ENCODE data around the gene USP21. TPM values are rescaled to one million over a fixed set of nuclear protein-coding genes. Genes with fewer than 3 reads are reported as not detected.

Gene USP21
- total and polyA plus RNA-seq, 4 experiments from 2014 or later, result 15.5 to 63.6 (median 46.3) TPM

DNA sequence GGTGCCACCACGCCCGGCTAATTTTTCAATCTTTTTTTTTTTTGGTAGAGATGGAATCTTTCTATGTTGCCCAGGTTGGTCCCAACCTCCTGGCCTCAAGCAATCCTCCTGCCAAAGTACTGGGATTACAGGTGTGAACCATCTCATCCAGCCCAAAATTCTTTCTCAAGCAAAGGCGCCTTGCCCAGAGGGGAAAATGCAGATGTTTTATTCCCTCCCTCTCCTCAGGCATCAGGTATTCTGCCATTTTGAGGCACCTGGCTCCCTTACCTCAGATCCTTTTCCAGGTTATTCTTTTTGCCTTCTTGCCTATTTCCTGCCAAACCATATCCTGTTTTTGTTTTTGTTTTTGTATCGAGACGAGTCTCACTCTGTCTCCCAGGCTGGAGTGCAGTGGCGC is 29.1 kb downstream of the USP21 start:
- intact Hi-C loops (cut with micrococcal nuclease), result loop anchor here (5.0 kb wide), 1 partner anchor 36 kb away; the partner anchor contains the start of gene UFC1
- H3K27me3 Mint-ChIP-seq, result no peaks in the 10 kb centered on the region
- Histone ChIP-seq H3K4me1 (ENCODE audit: insufficient read depth, low read length) (peaks cover 89% of the 10 kb centered on the region), H3K36me3 (ENCODE audit: insufficient read depth, low read length) (no peaks in the 10 kb centered on the region), H3K4me3 (ENCODE audit: low read length in 2 of 2) (no peak overlapping the region), H3K27ac (ENCODE audit: low read depth, low read length) (no peak overlapping the region), H3K9me3 (ENCODE audit: control insufficient read depth in 1 of 2, low read length in 2 of 2) (no peaks in the 10 kb centered on the region), H3K27me3 (ENCODE audit: insufficient read depth, low read length) (no peaks in the 10 kb centered on the region)
- H3K4me3 Mint-ChIP-seq, result peak overlapping the region in 5 of 8 donors; percentile 41 to 66 (median 60)
- no peak for DNase-seq
- H3K9me3 Mint-ChIP-seq, result no peaks in the 10 kb centered on the region
- peaks cover 47 to 77% (median 65%) of the 10 kb centered on the region in 4 donors for H3K4me1 Mint-ChIP-seq
- POLR2A ChIA-PET (ENCODE audit: partially characterized antibody), result interaction anchor here (1.8 to 10.4 kb wide), 3 partner anchors 12 to 23 kb away, joined by 6 to 134 read pairs (median 14); partner anchors contain the start of genes ADAMTS4, NDUFS2 and PPOX
- CTCF ChIA-PET (ENCODE audit: partially characterized antibody), result interaction anchor here (1.2 to 10.9 kb wide), 2 partner anchors 22 to 37 kb away, joined by 4 to 115 read pairs; partner anchors contain the start of genes PPOX and TOMM40L
- H3K36me3 Mint-ChIP-seq, result peaks cover 0 to 2% of the 10 kb centered on the region in 2 donors
- H3K27ac Mint-ChIP-seq, result peak overlapping the region in 6 of 7 donors; percentile 36 to 89 (median 84)

DNA sequence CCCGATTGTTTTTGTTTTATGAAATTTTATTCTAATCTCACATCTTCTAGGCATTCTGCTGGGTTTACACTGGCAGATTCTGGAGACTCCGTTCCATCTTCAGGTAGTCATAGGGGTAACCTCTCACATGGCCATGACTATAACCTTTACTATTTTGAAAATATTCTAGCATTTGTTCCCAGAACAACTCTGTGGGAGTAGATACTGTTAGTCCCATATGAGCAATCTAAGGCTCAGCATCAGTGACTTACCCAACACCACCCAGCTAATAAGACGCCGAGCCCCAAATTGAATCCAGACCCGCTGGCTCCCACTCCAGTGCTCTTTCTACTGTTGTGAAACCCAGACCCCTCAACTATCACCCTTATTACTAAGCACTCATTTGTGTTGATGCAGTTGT is 29.7 kb downstream of the USP21 start:
- Mint-ChIP-seq H3K4me1 (peaks cover 41 to 71% (median 60%) of the 10 kb centered on the region in 4 donors), H3K27me3 (no peaks in the 10 kb centered on the region), H3K9me3 (no peaks in the 10 kb centered on the region), H3K27ac (peak overlapping the region in 5 of 7 donors; percentile 35 to 84 (median 72)), H3K4me3 (peak overlapping the region in 2 of 8 donors; percentile 26 to 30), H3K36me3 (peaks cover 0 to 2% of the 10 kb centered on the region in 2 donors)
- Histone ChIP-seq H3K27me3 (ENCODE audit: insufficient read depth, low read length) (no peaks in the 10 kb centered on the region), H3K9me3 (ENCODE audit: control insufficient read depth in 1 of 2, low read length in 2 of 2) (no peaks in the 10 kb centered on the region), H3K4me3 (ENCODE audit: low read length in 2 of 2) (no peak overlapping the region), H3K36me3 (ENCODE audit: insufficient read depth, low read length) (no peaks in the 10 kb centered on the region), H3K4me1 (ENCODE audit: insufficient read depth, low read length) (peaks cover 83% of the 10 kb centered on the region), H3K27ac (ENCODE audit: low read depth, low read length) (no peak overlapping the region)
- intact Hi-C loops (cut with micrococcal nuclease), result loop anchor here (5.0 kb wide), 1 partner anchor 37 kb away; the partner anchor contains the start of gene UFC1
- DNase-seq, result no peak
- POLR2A ChIA-PET (ENCODE audit: partially characterized antibody), result interaction anchor here (1.8 to 10.4 kb wide), 4 partner anchors 7 to 23 kb away, joined by 6 to 134 read pairs (median 55); partner anchors contain the start of genes ADAMTS4, NDUFS2 and PPOX
- CTCF ChIA-PET (ENCODE audit: partially characterized antibody), result interaction anchor here (10.9 kb wide), 1 partner anchor 23 kb away, joined by 115 read pairs; the partner anchor contains the start of gene PPOX

DNA sequence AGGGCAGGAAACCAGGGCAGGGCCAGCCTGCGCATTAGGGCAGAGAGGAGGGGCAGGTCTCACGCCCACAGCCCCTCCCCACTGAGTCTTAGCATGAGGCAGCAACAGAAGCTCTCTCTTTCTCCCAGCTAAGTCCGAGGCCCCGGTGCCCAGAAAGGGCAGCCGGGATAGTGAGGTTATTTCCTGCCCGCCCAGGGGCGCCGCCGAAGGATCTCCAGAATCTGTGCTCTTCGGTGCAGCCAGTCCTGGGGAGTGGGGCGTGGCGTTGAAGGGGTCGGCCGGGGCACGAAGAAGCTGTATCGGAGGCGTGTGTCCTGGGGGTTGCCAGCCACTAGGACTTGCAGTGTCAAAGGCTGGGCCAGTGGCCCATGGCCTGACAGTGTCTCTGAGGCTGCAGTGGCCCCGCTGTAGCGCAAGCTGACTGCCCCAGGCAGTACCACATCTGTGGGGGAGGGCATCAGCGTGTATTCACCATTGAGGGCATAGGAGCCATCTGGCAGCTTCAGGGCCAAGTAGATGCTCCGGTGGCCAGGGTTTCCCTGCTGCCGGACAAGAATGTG is 31.7 kb downstream of the USP21 start:
- no peaks in the 10 kb centered on the region for H3K36me3 ChIP-seq (ENCODE audit: insufficient read depth, low read length)
- H3K9me3 ChIP-seq (ENCODE audit: control insufficient read depth in 1 of 2, low read length in 2 of 2), result no peaks in the 10 kb centered on the region
- Mint-ChIP-seq H3K4me1 (peaks cover 33 to 60% (median 48%) of the 10 kb centered on the region in 4 donors), H3K27ac (peak overlapping the region in 4 of 7 donors; percentile 32 to 85 (median 48)), H3K36me3 (peaks cover 0 to 2% of the 10 kb centered on the region in 2 donors), H3K9me3 (no peaks in the 10 kb centered on the region), H3K27me3 (no peaks in the 10 kb centered on the region), H3K4me3 (peak overlapping the region in 1 of 8 donors; percentile 17)
- POLR2A ChIA-PET (ENCODE audit: partially characterized antibody), result interaction anchor here (0.6 to 10.4 kb wide), 9 partner anchors 9 to 198 kb away, joined by 3 to 134 read pairs (median 16); partner anchors contain the start of genes ADAMTS4, B4GALT3, NDUFS2 and PPOX
- intact Hi-C loops (cut with micrococcal nuclease), result no loop called here
- CTCF ChIA-PET (ENCODE audit: partially characterized antibody), result interaction anchor here (1.2 to 10.9 kb wide), 19 partner anchors 10 to 194 kb away, joined by 3 to 131 read pairs (median 12); partner anchors contain the start of genes APOA2, B4GALT3, NDUFS2 and PPOX
- H3K27ac ChIP-seq (ENCODE audit: low read depth, low read length), result no peak overlapping the region
- H3K4me3 ChIP-seq (ENCODE audit: low read length in 2 of 2), result no peak overlapping the region
- DNase-seq, result no peak
- H3K27me3 ChIP-seq (ENCODE audit: insufficient read depth, low read length), result no peaks in the 10 kb centered on the region
- peaks cover 64% of the 10 kb centered on the region for H3K4me1 ChIP-seq (ENCODE audit: insufficient read depth, low read length)

DNA sequence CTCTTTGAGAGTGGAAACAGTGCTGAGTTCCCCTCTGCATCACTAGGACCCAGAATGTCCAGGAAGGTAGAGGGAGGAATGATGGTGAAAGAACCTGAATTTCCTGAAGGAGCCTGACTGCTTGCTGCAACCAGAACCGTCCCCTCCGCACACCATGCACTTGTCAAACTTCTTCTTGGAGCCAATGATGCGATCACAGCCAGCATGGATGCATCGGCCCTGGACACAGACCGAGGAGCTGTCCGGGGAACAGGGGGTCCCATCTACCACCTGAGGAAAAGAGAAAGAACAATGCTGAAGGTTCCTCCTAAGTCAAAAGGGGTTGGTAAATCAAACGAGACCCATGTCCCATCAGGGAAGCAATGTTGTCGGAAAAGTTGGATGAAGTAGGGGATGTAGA is 32.7 kb downstream of the USP21 start:
- no peaks in the 10 kb centered on the region for H3K27me3 ChIP-seq (ENCODE audit: insufficient read depth, low read length)
- no peaks in the 10 kb centered on the region for H3K9me3 ChIP-seq (ENCODE audit: control insufficient read depth in 1 of 2, low read length in 2 of 2)
- CTCF ChIA-PET (ENCODE audit: partially characterized antibody), result interaction anchor here (0.9 to 10.9 kb wide), 20 partner anchors 11 to 193 kb away, joined by 3 to 131 read pairs (median 11); partner anchors contain the start of genes APOA2, B4GALT3, NDUFS2 and PPOX
- intact Hi-C loops (cut with micrococcal nuclease), result loop anchor here (1.0 kb wide), 4 partner anchors 10 to 190 kb away; no protein-coding TSS in a partner anchor
- no peak overlapping the region for H3K4me3 Mint-ChIP-seq
- H3K27me3 Mint-ChIP-seq, result no peaks in the 10 kb centered on the region
- no peak overlapping the region for H3K4me3 ChIP-seq (ENCODE audit: low read length in 2 of 2)
- H3K4me1 Mint-ChIP-seq, result peaks cover 29 to 51% (median 40%) of the 10 kb centered on the region in 4 donors
- H3K27ac Mint-ChIP-seq, result peak overlapping the region in 4 of 7 donors; percentile 12 to 64 (median 41)
- no peak for DNase-seq
- POLR2A ChIA-PET (ENCODE audit: partially characterized antibody), result interaction anchor here (1.2 to 10.4 kb wide), 11 partner anchors 9 to 197 kb away, joined by 3 to 134 read pairs (median 7); partner anchors contain the start of genes ADAMTS4, B4GALT3, NDUFS2 and PPOX
- no peaks in the 10 kb centered on the region for H3K9me3 Mint-ChIP-seq
- no peak overlapping the region for H3K27ac ChIP-seq (ENCODE audit: low read depth, low read length)
- H3K36me3 Mint-ChIP-seq, result peaks cover 0 to 2% of the 10 kb centered on the region in 2 donors
- peaks cover 55% of the 10 kb centered on the region for H3K4me1 ChIP-seq (ENCODE audit: insufficient read depth, low read length)
- no peaks in the 10 kb centered on the region for H3K36me3 ChIP-seq (ENCODE audit: insufficient read depth, low read length)

DNA sequence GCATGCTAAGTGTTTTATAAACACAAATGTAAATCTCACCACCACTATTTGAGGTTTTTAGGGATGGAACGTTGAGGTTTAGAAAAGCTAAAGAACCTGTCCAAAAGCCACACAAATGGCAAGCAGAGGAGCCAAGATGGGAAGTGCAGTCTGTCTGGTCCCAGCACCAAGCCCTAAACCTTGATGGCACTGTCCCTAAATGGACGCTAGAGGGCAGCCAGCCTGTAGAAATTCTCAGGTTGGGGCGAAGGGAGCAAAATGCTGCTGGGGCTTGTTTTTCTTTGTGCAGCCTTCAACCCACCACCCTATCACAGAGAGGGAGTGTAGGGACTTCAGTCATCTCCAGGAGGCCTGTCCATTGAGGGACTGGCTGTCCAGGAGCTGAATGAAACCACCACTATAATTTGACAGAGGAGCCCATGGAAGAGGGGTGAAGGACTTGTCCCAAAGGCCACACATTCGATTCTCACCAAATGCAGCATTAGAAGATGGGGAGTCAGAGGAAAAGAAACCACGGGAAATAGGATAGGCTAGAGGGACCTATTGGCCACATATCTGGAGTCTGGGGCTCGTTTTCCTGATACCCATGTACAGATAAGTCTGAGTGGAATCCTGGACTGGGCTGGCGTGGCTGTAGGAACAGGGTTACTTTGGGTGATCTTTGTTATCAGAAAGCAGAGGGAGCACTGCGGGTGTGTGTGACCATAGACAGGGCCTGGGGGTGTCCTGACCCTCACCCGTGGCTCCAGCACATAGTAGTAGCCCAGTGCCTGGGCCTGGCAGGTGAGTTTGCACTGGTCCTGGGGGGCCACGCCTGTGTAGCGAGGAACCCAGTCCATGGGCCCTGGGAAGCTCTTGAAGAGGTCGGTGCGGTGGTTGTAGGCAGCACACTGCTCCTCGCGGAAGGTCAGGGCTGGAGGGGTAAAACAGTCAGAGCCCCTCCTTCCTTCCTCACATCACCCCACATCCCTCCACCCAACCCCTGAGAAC is 33.5 kb downstream of the USP21 start:
- Histone ChIP-seq H3K27me3 (ENCODE audit: insufficient read depth, low read length) (no peaks in the 10 kb centered on the region), H3K4me1 (ENCODE audit: insufficient read depth, low read length) (peaks cover 47% of the 10 kb centered on the region), H3K27ac (ENCODE audit: low read depth, low read length) (no peak overlapping the region), H3K4me3 (ENCODE audit: low read length in 2 of 2) (no peak overlapping the region), H3K9me3 (ENCODE audit: control insufficient read depth in 1 of 2, low read length in 2 of 2) (no peaks in the 10 kb centered on the region), H3K36me3 (ENCODE audit: insufficient read depth, low read length) (no peaks in the 10 kb centered on the region)
- no peaks in the 10 kb centered on the region for H3K27me3 Mint-ChIP-seq
- peaks cover 0 to 2% of the 10 kb centered on the region in 2 donors for H3K36me3 Mint-ChIP-seq
- POLR2A ChIA-PET (ENCODE audit: partially characterized antibody), result interaction anchor here (1.2 to 10.4 kb wide), 13 partner anchors 7 to 197 kb away, joined by 3 to 134 read pairs (median 6); partner anchors contain the start of genes ADAMTS4, B4GALT3, NDUFS2 and PPOX
- CTCF ChIA-PET (ENCODE audit: partially characterized antibody), result interaction anchor here (0.6 to 10.9 kb wide), 24 partner anchors 7 to 192 kb away, joined by 3 to 131 read pairs (median 6); partner anchors contain the start of genes APOA2, B4GALT3, NDUFS2 and PPOX
- DNase-seq, result peak; percentile 66 to 74 (median 71)
- peak overlapping the region; percentile 14 to 92 (median 82) for H3K27ac Mint-ChIP-seq
- H3K9me3 Mint-ChIP-seq, result no peaks in the 10 kb centered on the region
- peaks cover 22 to 43% (median 32%) of the 10 kb centered on the region in 4 donors for H3K4me1 Mint-ChIP-seq
- H3K4me3 Mint-ChIP-seq, result peak overlapping the region in 4 of 8 donors; percentile 17 to 53 (median 32)
- intact Hi-C loops (cut with micrococcal nuclease), result loop anchor here (1.0 kb wide), 4 partner anchors 10 to 190 kb away; no protein-coding TSS in a partner anchor

DNA sequence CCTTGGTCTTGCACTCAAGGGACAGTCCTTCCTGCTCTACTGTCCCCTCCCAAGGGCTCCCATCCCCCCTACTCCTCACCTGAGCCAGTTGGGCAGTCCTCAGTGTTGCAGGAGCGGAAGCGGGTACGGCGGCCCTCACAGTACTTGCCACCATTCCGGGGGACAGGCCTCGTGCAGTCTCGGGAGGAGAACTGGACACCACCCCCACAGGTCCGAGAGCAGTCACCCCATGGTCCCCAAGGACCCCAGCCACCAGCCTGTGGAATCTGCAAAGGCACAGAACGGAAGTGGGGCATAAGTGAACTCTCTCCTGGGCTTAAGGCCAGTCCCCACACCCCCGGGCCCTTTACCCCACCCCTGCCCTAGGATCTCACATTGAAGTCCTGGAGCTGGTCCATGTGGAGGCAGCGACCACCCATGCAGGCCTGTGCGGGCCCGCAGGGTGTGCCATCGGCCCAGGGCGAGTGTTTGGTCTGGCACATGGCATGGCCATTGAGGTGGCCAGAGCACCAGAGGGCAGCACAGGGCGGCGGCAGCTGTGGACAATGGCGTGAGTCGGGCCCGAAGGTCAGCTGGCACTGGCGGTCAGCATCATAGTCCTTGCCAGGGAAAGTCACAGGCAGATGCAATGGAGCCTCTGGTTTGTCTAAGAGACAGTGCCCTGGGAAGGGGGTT is 34.4 kb downstream of the USP21 start:
- Mint-ChIP-seq H3K4me1 (peaks cover 17 to 36% (median 26%) of the 10 kb centered on the region in 4 donors), H3K27me3 (no peaks in the 10 kb centered on the region), H3K36me3 (peaks cover 0 to 2% of the 10 kb centered on the region in 2 donors), H3K4me3 (no peak overlapping the region), H3K9me3 (no peaks in the 10 kb centered on the region), H3K27ac (no peak overlapping the region)
- H3K27me3 ChIP-seq (ENCODE audit: insufficient read depth, low read length), result no peaks in the 10 kb centered on the region
- no peak overlapping the region for H3K27ac ChIP-seq (ENCODE audit: low read depth, low read length)
- H3K36me3 ChIP-seq (ENCODE audit: insufficient read depth, low read length), result no peaks in the 10 kb centered on the region
- H3K4me1 ChIP-seq (ENCODE audit: insufficient read depth, low read length), result peaks cover 37% of the 10 kb centered on the region
- no peaks in the 10 kb centered on the region for H3K9me3 ChIP-seq (ENCODE audit: control insufficient read depth in 1 of 2, low read length in 2 of 2)
- ChIA-PET POLR2A (ENCODE audit: partially characterized antibody) (interaction anchor here (1.3 to 10.4 kb wide), 6 partner anchors 8 to 32 kb away, joined by 3 to 134 read pairs (median 22); partner anchors contain the start of genes ADAMTS4, NDUFS2, PPOX and TOMM40L), CTCF (ENCODE audit: partially characterized antibody) (interaction anchor here (0.6 to 10.9 kb wide), 11 partner anchors 8 to 97 kb away, joined by 3 to 131 read pairs (median 16); partner anchors contain the start of genes APOA2, NDUFS2, PPOX and TOMM40L)
- H3K4me3 ChIP-seq (ENCODE audit: low read length in 2 of 2), result no peak overlapping the region
- no peak for DNase-seq
- intact Hi-C loops (cut with micrococcal nuclease), result no loop called here
